ENCODE measurements around the gene TRIM41. TPM values are rescaled to one million over a fixed set of nuclear protein-coding genes. Genes with fewer than 3 reads are reported as not detected.

Gene TRIM41
- total and polyA plus RNA-seq, 9 of the 15 experiments (the other 6 are each of a cell fraction or from before 2014, with no cell fraction given): 1.8 to 47.6 (median 20.9) TPM

GRCh38 chr5:181190711-181191525 lies 32.2 kb upstream of the TRIM41 start:
- H3K4me3 ChIP-seq: peak overlapping the region; percentile 67
- H3K4me1 ChIP-seq (replicated peaks in 1 of 2; ENCODE audit: control insufficient read depth in 2 of 2, insufficient read depth in 2 of 2, low read length in 2 of 2): peaks cover 32 to 69% of the 10 kb centered on the region in 2 experiments; a peak in 4 of 5 replicates
- peak overlapping the region; percentile 91 for H3K27ac ChIP-seq (ENCODE audit: extremely low read depth, low read depth, low read length)
- intact Hi-C loops (cut with micrococcal nuclease): loop anchor here (1.0 kb wide), 2 partner anchors 16 to 32 kb away; partner anchors contain the start of gene TRIM41
- CTCF ChIA-PET (ENCODE audit: low intra/inter-chr PET ratio): no interaction called here
- no peaks in the 10 kb centered on the region; the same call in 2 of the 3 replicates for H3K36me3 ChIP-seq (ENCODE audit: control insufficient read depth, insufficient read depth, low read length)
- DNase-seq (ENCODE audit: extremely low read depth in 1 of 4, low spot score in 3 of 4): peak in 1 of 4 experiments; percentile 75
- peak; percentile 30 for ATAC-seq
- no peaks in the 10 kb centered on the region for H3K27me3 ChIP-seq (ENCODE audit: control insufficient read depth in 2 of 2, insufficient read depth in 2 of 2, low read length in 2 of 2)
- H4K20me1 ChIP-seq (replicated peaks; ENCODE audit: control insufficient read depth, insufficient read depth, low read length): 0 out of 2 replicates have a peak, but pooled peaks cover 3% of the 10 kb centered on the region
- no TSS peak for BruUV-seq (replicated peaks)
- no peaks in the 10 kb centered on the region for H3K9me1 ChIP-seq (ENCODE audit: control insufficient read depth, insufficient read depth, low read length)
- no peaks in the 10 kb centered on the region for H3K9me3 ChIP-seq (replicated peaks; ENCODE audit: control insufficient read depth, insufficient read depth, low read depth, low read length)
- under 1% methylated on average over 64 of the region's 66 CpGs for WGBS (ENCODE audit: insufficient coverage, low coverage, missing lambda C conversion rate)
- H3K4me2 ChIP-seq (ENCODE audit: insufficient read depth, low read length): peak overlapping the region; percentile 99
- FAIRE-seq: no peak
- H3K9ac ChIP-seq (ENCODE audit: insufficient read depth in 1 of 2, low read depth in 2 of 2, low read length in 2 of 2): peak overlapping the region; percentile 93 to 96
- POLR2A ChIA-PET: interaction anchor here (0.5 to 6.7 kb wide), 12 partner anchors 12 to 70 kb away, joined by 3 to 69 read pairs (median 4); partner anchors contain the start of genes TRIM52 and TRIM7
- H2AFZ ChIP-seq (ENCODE audit: low read depth, low read length): peak overlapping the region; percentile 87
- in situ Hi-C loops (cut with MboI): no loop called here
- peaks cover 13% of the 10 kb centered on the region for H3K79me2 ChIP-seq (ENCODE audit: control insufficient read depth, insufficient read depth, low read length)
- TF ChIP-seq DPF2 (IDR thresholded peaks at IDR 0.05) (peak; percentile 43; the same call in 1 of the 2 replicates), DIDO1 (tag; IDR thresholded peaks at IDR 0.05; ENCODE audit: low read depth) (no peak), TEAD4 (IDR thresholded peaks at IDR 0.05; ENCODE audit: low read length) (no peak), TEAD4 (CRISPR knock-in tag; IDR thresholded peaks at IDR 0.05; ENCODE audit: borderline replicate concordance) (no peak), THRAP3 (IDR thresholded peaks at IDR 0.05; ENCODE audit: borderline replicate concordance) (no peak), OTX1 (CRISPR knock-in tag; IDR thresholded peaks at IDR 0.05) (peak; percentile 58; the same call in 1 of the 2 replicates), MEIS2 (IDR thresholded peaks at IDR 0.05; ENCODE audit: partially characterized antibody) (peak; percentile 19), PTBP1 (IDR thresholded peaks at IDR 0.05; ENCODE audit: low read depth, low read length) (no peak), NONO (IDR thresholded peaks at IDR 0.05; ENCODE audit: low read depth in 2 of 2, low read length in 1 of 2) (no peak), POLR2H (tag; IDR thresholded peaks at IDR 0.05; ENCODE audit: low read depth) (no peak), SIN3A (IDR thresholded peaks at IDR 0.05; ENCODE audit: borderline replicate concordance in 2 of 2, control insufficient read depth in 1 of 2, low read depth in 2 of 2, low read length in 2 of 2) (0 out of 4 replicates have a peak, but pooled peaks of 1 of the 2 experiments have one; percentile 47), HEY1 (CRISPR knock-in tag; IDR thresholded peaks at IDR 0.05; ENCODE audit: borderline replicate concordance) (no peak), SRSF3 (IDR thresholded peaks at IDR 0.05; ENCODE audit: insufficient read depth, low read length) (no peak), ZNF445 (CRISPR knock-in tag; IDR thresholded peaks at IDR 0.05; ENCODE audit: low read depth) (no peak), ZNF707 (CRISPR knock-in tag; conservative IDR thresholded peaks at IDR 0.05) (no peak), ARID1B (IDR thresholded peaks at IDR 0.05) (0 out of 2 replicates have a peak, but pooled peaks have one; percentile 16), TAF7 (tag; IDR thresholded peaks at IDR 0.05) (peak; percentile 51; the same call in 1 of the 2 replicates)
- TF ChIP-seq, protein P1, sequence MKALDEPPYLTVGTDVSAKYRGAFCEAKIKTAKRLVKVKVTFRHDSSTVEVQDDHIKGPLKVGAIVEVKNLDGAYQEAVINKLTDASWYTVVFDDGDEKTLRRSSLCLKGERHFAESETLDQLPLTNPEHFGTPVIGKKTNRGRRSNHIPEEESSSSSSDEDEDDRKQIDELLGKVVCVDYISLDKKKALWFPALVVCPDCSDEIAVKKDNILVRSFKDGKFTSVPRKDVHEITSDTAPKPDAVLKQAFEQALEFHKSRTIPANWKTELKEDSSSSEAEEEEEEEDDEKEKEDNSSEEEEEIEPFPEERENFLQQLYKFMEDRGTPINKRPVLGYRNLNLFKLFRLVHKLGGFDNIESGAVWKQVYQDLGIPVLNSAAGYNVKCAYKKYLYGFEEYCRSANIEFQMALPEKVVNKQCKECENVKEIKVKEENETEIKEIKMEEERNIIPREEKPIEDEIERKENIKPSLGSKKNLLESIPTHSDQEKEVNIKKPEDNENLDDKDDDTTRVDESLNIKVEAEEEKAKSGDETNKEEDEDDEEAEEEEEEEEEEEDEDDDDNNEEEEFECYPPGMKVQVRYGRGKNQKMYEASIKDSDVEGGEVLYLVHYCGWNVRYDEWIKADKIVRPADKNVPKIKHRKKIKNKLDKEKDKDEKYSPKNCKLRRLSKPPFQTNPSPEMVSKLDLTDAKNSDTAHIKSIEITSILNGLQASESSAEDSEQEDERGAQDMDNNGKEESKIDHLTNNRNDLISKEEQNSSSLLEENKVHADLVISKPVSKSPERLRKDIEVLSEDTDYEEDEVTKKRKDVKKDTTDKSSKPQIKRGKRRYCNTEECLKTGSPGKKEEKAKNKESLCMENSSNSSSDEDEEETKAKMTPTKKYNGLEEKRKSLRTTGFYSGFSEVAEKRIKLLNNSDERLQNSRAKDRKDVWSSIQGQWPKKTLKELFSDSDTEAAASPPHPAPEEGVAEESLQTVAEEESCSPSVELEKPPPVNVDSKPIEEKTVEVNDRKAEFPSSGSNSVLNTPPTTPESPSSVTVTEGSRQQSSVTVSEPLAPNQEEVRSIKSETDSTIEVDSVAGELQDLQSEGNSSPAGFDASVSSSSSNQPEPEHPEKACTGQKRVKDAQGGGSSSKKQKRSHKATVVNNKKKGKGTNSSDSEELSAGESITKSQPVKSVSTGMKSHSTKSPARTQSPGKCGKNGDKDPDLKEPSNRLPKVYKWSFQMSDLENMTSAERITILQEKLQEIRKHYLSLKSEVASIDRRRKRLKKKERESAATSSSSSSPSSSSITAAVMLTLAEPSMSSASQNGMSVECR (CRISPR knock-in tag; IDR thresholded peaks at IDR 0.05): peak; percentile 68

Data from K562 (cell line).